PC-9 (cell line): ENCODE data around the gene NCOR2. TPM values are rescaled to one million over a fixed set of nuclear protein-coding genes. Genes with fewer than 3 reads are reported as not detected.

ENCODE experiments used
- BruUV-seq: library from RNA; stranded (reverse); fragments of 400-500 nt; replicated peaks from 2 replicates; lab custom pipeline; 2021; lab: Mats Ljungman, UMichigan
- CTCF ChIA-PET: fragments of 300-600 bp; sonication (Branson Sonifier 250); formaldehyde crosslinking; loops from one replicate; lab custom pipeline; 2022; ENCODE audit warnings: antibody characterized with exemption; lab: Charles Lee
- POLR2A ChIA-PET: fragments of 300-600 bp; sonication (Branson Sonifier 250); formaldehyde crosslinking; loops from one replicate; lab custom pipeline; 2022; ENCODE audit warnings: antibody characterized with exemption; ENCODE audit not compliant: unreplicated experiment; lab: Charles Lee
- DNase-seq, 2 experiments: peaks; one replicate each; pipeline versions ENCODE4 v3.0.0 to v3.0.0-alpha.2; 2015 to 2022; ENCODE audit warnings: mixed read lengths in 1 of 2
- H2AFZ ChIP-seq: fragments of 200-600 bp; sonication (generic); 2 replicates; pipeline ENCODE4 v1.8.1; 2017; ENCODE audit warnings: antibody characterized with exemption
- H3F3A ChIP-seq: fragments of 200-600 bp; sonication (generic); 2 replicates; pipeline ENCODE4 v1.8.1; 2017; ENCODE audit warnings: antibody characterized with exemption, mild to moderate bottlenecking, low read depth; ENCODE audit not compliant: insufficient read depth
- H3K27ac ChIP-seq: fragments of 200-600 bp; sonication (generic); 2 replicates; pipeline ENCODE4 v1.6.1; 2016; ENCODE audit warnings: mixed run types
- H3K27me3 ChIP-seq: fragments of 200-600 bp; sonication (generic); 2 replicates; pipeline ENCODE4 v1.6.1; 2016; ENCODE audit warnings: low read depth, mixed run types; ENCODE audit not compliant: insufficient read depth
- H3K36me3 ChIP-seq: fragments of 200-600 bp; sonication (generic); 2 replicates; pipeline ENCODE4 v1.6.1; 2016; ENCODE audit warnings: low read depth, mixed run types
- H3K4me1 ChIP-seq: fragments of 200-600 bp; sonication (generic); replicated peaks from 2 replicates; pipeline ENCODE4 v1.6.1; 2016; ENCODE audit warnings: mixed run types; ENCODE audit not compliant: insufficient read depth
- H3K4me2 ChIP-seq: fragments of 200-600 bp; sonication (generic); 2 replicates; pipeline ENCODE4 v1.6.1; 2017; ENCODE audit warnings: mixed run types
- H3K4me3 ChIP-seq: fragments of 200-600 bp; sonication (generic); 2 replicates; pipeline ENCODE4 v1.6.1; 2016; ENCODE audit warnings: mixed run types
- H3K79me2 ChIP-seq: fragments of 200-600 bp; sonication (generic); 2 replicates; pipeline ENCODE4 v1.6.1; 2017; ENCODE audit warnings: low read depth, mixed run types
- H3K9me2 ChIP-seq: fragments of 200-600 bp; sonication (generic); 2 replicates; pipeline ENCODE4 v1.8.1; 2017; ENCODE audit warnings: mild to moderate bottlenecking; ENCODE audit not compliant: insufficient read depth
- H3K9me3 ChIP-seq: fragments of 200-600 bp; sonication (generic); 2 replicates; pipeline ENCODE4 v1.8.1; 2016; ENCODE audit warnings: low read depth; ENCODE audit not compliant: insufficient read depth
- H4K20me1 ChIP-seq: fragments of 200-600 bp; sonication (generic); 2 replicates; pipeline ENCODE4 v1.8.1; 2017; ENCODE audit not compliant: insufficient read depth
- CTCF ChIP-seq: fragments of 200-600 bp; sonication (generic); conservative IDR thresholded peaks from 2 replicates; pipeline ENCODE4 v1.6.1; 2017; ENCODE audit warnings: mixed run types, antibody characterized with exemption, mild to moderate bottlenecking, moderate library complexity
- EZH2 ChIP-seq: fragments of 200-600 bp; sonication (generic); IDR thresholded peaks from 2 replicates; pipeline ENCODE4 v1.8.0; 2017; ENCODE audit warnings: antibody characterized with exemption, low read depth
- intact Hi-C: fragments of 100-400 bp; cut with micrococcal nuclease; formaldehyde crosslinking; loops from one replicate; pipeline ENCODE4 v1.10.0; 2022; ENCODE audit not compliant: unreplicated experiment
- total RNA-seq: library from RNA; stranded (reverse); gene quantifications from 2 replicates; pipeline ENCODE4 v1.2.3, GENCODE V29; 2021

Gene NCOR2
- total RNA-seq, 1 experiment from 2014 or later = 319 TPM

GRCh38 chr12:124533456-124533855 lies 34.0 kb downstream of the NCOR2 start:
- Histone ChIP-seq H3K79me2 (peaks cover 78% of the 10 kb centered on the region), H3K27ac (no peak overlapping the region)

GRCh38 chr12:124532967-124533366 lies 34.4 kb downstream of the NCOR2 start:
- no peak for TF ChIP-seq CTCF
- TF ChIP-seq EZH2 = no peak
- peaks cover 32% of the 10 kb centered on the region for H4K20me1 ChIP-seq
- H3K79me2 ChIP-seq = peaks cover 74% of the 10 kb centered on the region

More at GRCh38 chr12:124533456-124533855, 34.0 kb downstream of the NCOR2 start:
- Histone ChIP-seq H3F3A (peaks cover 32% of the 10 kb centered on the region), H3K9me2 (no peaks in the 10 kb centered on the region), H2AFZ (no peak overlapping the region), H3K4me3 (no peak overlapping the region), H3K36me3 (no peaks in the 10 kb centered on the region; the same call in 1 of the 2 replicates), H4K20me1 (peaks cover 37% of the 10 kb centered on the region), H3K4me1 (peaks cover 18% of the 10 kb centered on the region), H3K9me3 (no peaks in the 10 kb centered on the region), H3K4me2 (no peak overlapping the region), H3K27me3 (no peaks in the 10 kb centered on the region)
- TF ChIP-seq CTCF (no peak), EZH2 (no peak)
- DNase-seq = no peak
- ChIA-PET CTCF (no interaction called here), POLR2A (no interaction called here)
- intact Hi-C loops = no loop called here
- no TSS peak for BruUV-seq

GRCh38 chr12:124532331-124532750 lies 35.1 kb downstream of the NCOR2 start:
- H3K4me3 ChIP-seq = no peak overlapping the region
- intact Hi-C loops = no loop called here
- no peak overlapping the region for H3K27ac ChIP-seq
- H3K9me2 ChIP-seq = no peaks in the 10 kb centered on the region
- no peak overlapping the region for H3K4me2 ChIP-seq
- ChIA-PET CTCF (no interaction called here), POLR2A (no interaction called here)
- no peaks in the 10 kb centered on the region for H3K27me3 ChIP-seq
- no peak overlapping the region for H2AFZ ChIP-seq
- H4K20me1 ChIP-seq = peaks cover 30% of the 10 kb centered on the region
- H3F3A ChIP-seq = peaks cover 34% of the 10 kb centered on the region
- H3K9me3 ChIP-seq = no peaks in the 10 kb centered on the region
- TF ChIP-seq EZH2 (no peak), CTCF (no peak)
- no TSS peak for BruUV-seq
- no peaks in the 10 kb centered on the region; the same call in 1 of the 2 replicates for H3K36me3 ChIP-seq
- peaks cover 73% of the 10 kb centered on the region for H3K79me2 ChIP-seq
- peaks cover 18% of the 10 kb centered on the region for H3K4me1 ChIP-seq
- no peak for DNase-seq

More at GRCh38 chr12:124532967-124533366, 34.4 kb downstream of the NCOR2 start:
- H3K27me3 ChIP-seq = no peaks in the 10 kb centered on the region
- no peaks in the 10 kb centered on the region for H3K9me3 ChIP-seq
- POLR2A ChIA-PET = no interaction called here
- H3F3A ChIP-seq = peaks cover 34% of the 10 kb centered on the region
- H2AFZ ChIP-seq = no peak overlapping the region
- H3K27ac ChIP-seq = no peak overlapping the region
- H3K4me2 ChIP-seq = no peak overlapping the region
- no peaks in the 10 kb centered on the region for H3K9me2 ChIP-seq
- no peak for DNase-seq
- no TSS peak for BruUV-seq
- H3K4me1 ChIP-seq = peaks cover 18% of the 10 kb centered on the region
- intact Hi-C loops = no loop called here
- H3K4me3 ChIP-seq = no peak overlapping the region
- CTCF ChIA-PET = no interaction called here
- H3K36me3 ChIP-seq = no peaks in the 10 kb centered on the region; the same call in 1 of the 2 replicates
